ENCODE measurements around the gene PWP1. TPM values are rescaled to one million over a fixed set of nuclear protein-coding genes. Genes with fewer than 3 reads are reported as not detected.
"Not testable (repeated sequence)": the region's sequence is repeated elsewhere in the genome, so short reads cannot be mapped to it uniquely, and the experiment has no call there.

PWP1 gene
- polyA plus RNA-seq, 3 donors, result 21.9 to 36.2 (median 25.9) TPM

- no peak overlapping the region for H3K27ac ChIP-seq (ENCODE audit: low read depth, low read length)
- 60 to 66% (median 63%) methylated on average over 6 of the region's 6 CpGs for WGBS, 3 donors
Measured at GRCh38 chr12:107663277-107663676, 22.3 kb upstream of the PWP1 start.

- H3K27ac ChIP-seq (ENCODE audit: low read depth, low read length), result no peak overlapping the region
- WGBS, 3 donors, result 90 to 94% (median 93%) methylated on average over 1 of the region's 1 CpG
Measured at GRCh38 chr12:107666009-107666408, 19.6 kb upstream of the PWP1 start.

- WGBS, 3 donors, result 81 to 92% (median 89%) methylated on average over 4 of the region's 4 CpGs
- H3K27ac ChIP-seq (ENCODE audit: low read depth, low read length), result no peak overlapping the region
Measured at GRCh38 chr12:107667464-107667863, 18.1 kb upstream of the PWP1 start.

- H3K27ac ChIP-seq (ENCODE audit: low read depth, low read length), result no peak overlapping the region
- WGBS, 3 donors, result 55 to 69% (median 67%) methylated on average over 9 of the region's 9 CpGs
Measured at GRCh38 chr12:107668320-107669098, 17.1 kb upstream of the PWP1 start.

GRCh38 chr12:107669946-107670345, 15.7 kb upstream of the PWP1 start:
- WGBS, 3 donors, result 86 to 87% (median 87%) methylated on average over 8 of the region's 8 CpGs
- H3K27ac ChIP-seq (ENCODE audit: low read depth, low read length), result no peak overlapping the region

GRCh38 chr12:107670999-107671643, 14.5 kb upstream of the PWP1 start:
- 39 to 41% (median 41%) methylated on average over 10 of the region's 10 CpGs for WGBS, 3 donors
- H3K27ac ChIP-seq (ENCODE audit: low read depth, low read length), result no peak overlapping the region

GRCh38 chr12:107677671-107678070, 7.9 kb upstream of the PWP1 start:
- no peak overlapping the region for H3K27ac ChIP-seq (ENCODE audit: low read depth, low read length)
- 50 to 60% (median 57%) methylated on average over 6 of the region's 6 CpGs for WGBS, 3 donors

GRCh38 chr12:107679336-107679735, 6.3 kb upstream of the PWP1 start:
- H3K27ac ChIP-seq (ENCODE audit: low read depth, low read length), result no peak overlapping the region
- 51 to 56% (median 52%) methylated on average over 6 of the region's 6 CpGs for WGBS, 3 donors

GRCh38 chr12:107681455-107681835, 4.2 kb upstream of the PWP1 start:
- 70 to 84% (median 80%) methylated on average over 5 of the region's 5 CpGs for whole genome bisulfite sequencing, 3 donors
- H3K27ac ChIP-seq (ENCODE audit: low read depth, low read length), result no peak overlapping the region

GRCh38 chr12:107681836-107682820, 3.5 kb upstream of the PWP1 start:
- 75 to 79% (median 78%) methylated on average over 16 to 19 of the region's 19 CpGs for WGBS, 3 donors
- no peak overlapping the region for H3K27ac ChIP-seq (ENCODE audit: low read depth, low read length)

GRCh38 chr12:107684029-107684795, 1.4 kb upstream of the PWP1 start:
- H3K27ac ChIP-seq (ENCODE audit: low read depth, low read length), result no peak overlapping the region
- 66 to 75% (median 73%) methylated on average over 3 of the region's 3 CpGs for WGBS, 3 donors

GRCh38 chr12:107684990-107685359, 624 bp upstream of the PWP1 start:
- 4 to 14% (median 12%) methylated on average over 9 of the region's 9 CpGs for WGBS, 3 donors
- H3K27ac ChIP-seq (ENCODE audit: low read depth, low read length), result no peak overlapping the region

- not testable (repeated sequence) for H3K27ac ChIP-seq (ENCODE audit: low read depth, low read length)
- 90 to 98% (median 93%) methylated on average over 2 of the region's 2 CpGs for WGBS, 3 donors
Measured at GRCh38 chr12:107695772-107696171, 10.2 kb downstream of the PWP1 start.

- WGBS, 3 donors, result 89 to 94% (median 94%) methylated on average over 4 of the region's 4 CpGs
- H3K27ac ChIP-seq (ENCODE audit: low read depth, low read length), result no peak overlapping the region
Measured at GRCh38 chr12:107702106-107702505, 16.5 kb downstream of the PWP1 start.

GRCh38 chr12:107704041-107704440, 18.4 kb downstream of the PWP1 start:
- WGBS, 3 donors, result 88 to 90% (median 89%) methylated on average over 5 of the region's 5 CpGs

GRCh38 chr12:107705522-107705921, 19.9 kb downstream of the PWP1 start:
- not testable (repeated sequence) for H3K27ac ChIP-seq (ENCODE audit: low read depth, low read length)
- WGBS, 3 donors, result 93 to 100% (median 98%) methylated on average over 4 to 5 of the region's 5 CpGs

More at GRCh38 chr12:107704041-107704440, 18.4 kb downstream of the PWP1 start:
- H3K27ac ChIP-seq (ENCODE audit: low read depth, low read length), result no peak overlapping the region

- H3K27ac ChIP-seq (ENCODE audit: low read depth, low read length), result no peak overlapping the region
Measured at GRCh38 chr12:107715780-107716179, 30.2 kb downstream of the PWP1 start.

- 96 to 100% (median 100%) methylated on average over 1 of the region's 1 CpG for WGBS, 3 donors
- H3K27ac ChIP-seq (ENCODE audit: low read depth, low read length), result no peak overlapping the region
Measured at GRCh38 chr12:107718606-107719005, 33.0 kb downstream of the PWP1 start.
